Measurements from ENCODE around the gene FMO2.
A peak's percentile ranks its signal among the peaks of the same experiment; 100 is the strongest.

FMO2 gene

DNA sequence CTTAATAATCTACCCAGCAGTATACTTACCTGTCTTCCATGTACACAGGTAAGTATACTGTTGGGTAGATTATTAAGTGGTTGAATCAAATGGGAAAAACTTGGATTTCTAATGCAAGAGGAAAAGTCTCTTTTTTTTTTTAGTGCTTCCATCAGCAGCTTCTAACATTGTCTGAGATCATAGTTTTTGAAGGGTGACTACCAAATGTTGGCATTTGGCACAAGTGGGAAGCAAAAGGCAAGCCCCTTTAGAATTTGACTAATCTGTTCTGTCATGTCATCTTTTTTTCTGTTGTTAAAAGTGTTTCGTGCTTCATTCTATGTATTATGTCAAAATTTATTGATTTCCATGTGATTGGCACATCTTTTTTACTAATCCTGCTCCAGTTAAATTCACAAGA, 63.7 kb downstream of the FMO2 start:
- H3K4me3 ChIP-seq (ENCODE audit: low read depth, low read length), result no peak overlapping the region
- TF ChIP-seq, protein P1, sequence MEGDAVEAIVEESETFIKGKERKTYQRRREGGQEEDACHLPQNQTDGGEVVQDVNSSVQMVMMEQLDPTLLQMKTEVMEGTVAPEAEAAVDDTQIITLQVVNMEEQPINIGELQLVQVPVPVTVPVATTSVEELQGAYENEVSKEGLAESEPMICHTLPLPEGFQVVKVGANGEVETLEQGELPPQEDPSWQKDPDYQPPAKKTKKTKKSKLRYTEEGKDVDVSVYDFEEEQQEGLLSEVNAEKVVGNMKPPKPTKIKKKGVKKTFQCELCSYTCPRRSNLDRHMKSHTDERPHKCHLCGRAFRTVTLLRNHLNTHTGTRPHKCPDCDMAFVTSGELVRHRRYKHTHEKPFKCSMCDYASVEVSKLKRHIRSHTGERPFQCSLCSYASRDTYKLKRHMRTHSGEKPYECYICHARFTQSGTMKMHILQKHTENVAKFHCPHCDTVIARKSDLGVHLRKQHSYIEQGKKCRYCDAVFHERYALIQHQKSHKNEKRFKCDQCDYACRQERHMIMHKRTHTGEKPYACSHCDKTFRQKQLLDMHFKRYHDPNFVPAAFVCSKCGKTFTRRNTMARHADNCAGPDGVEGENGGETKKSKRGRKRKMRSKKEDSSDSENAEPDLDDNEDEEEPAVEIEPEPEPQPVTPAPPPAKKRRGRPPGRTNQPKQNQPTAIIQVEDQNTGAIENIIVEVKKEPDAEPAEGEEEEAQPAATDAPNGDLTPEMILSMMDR (IDR thresholded peaks at IDR 0.05; ENCODE audit: insufficient read depth, low read length, missing control alignments), result no peak
- POLR2A ChIA-PET, result no interaction called here
- no peak for DNase-seq (ENCODE audit: low read depth, low spot score)
- CTCF ChIA-PET, result interaction anchor here (1.0 kb wide), 1 partner anchor 104 kb away, joined by 3 read pairs; no protein-coding TSS in a partner anchor

DNA sequence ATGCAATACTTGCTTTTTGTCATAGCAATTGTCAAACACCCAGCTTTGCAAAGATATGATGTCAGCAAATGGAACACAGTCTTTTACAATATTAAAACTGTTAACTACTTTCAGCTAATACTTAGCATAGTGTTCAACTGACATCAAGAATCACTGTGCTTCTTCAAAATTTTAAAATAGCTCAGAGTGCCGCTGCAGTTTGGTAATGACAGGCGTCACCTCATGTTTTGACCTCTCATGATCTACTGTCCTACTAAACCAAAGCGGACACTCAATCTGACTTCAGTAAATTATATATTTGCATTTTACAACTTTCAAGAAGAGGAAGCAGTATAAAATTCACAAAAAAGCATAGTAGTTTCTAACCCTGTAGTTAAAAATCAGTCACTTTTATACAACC, 65.2 kb downstream of the FMO2 start:
- no peak for DNase-seq (ENCODE audit: low read depth, low spot score)
- TF ChIP-seq, protein P1 (IDR thresholded peaks at IDR 0.05; ENCODE audit: insufficient read depth, low read length, missing control alignments), result no peak
- ChIA-PET CTCF (interaction anchor here (2.9 kb wide), 1 partner anchor 63 kb away, joined by 9 read pairs; the partner anchor contains the start of gene FMO4), POLR2A (interaction anchor here (0.7 kb wide), 1 partner anchor 42 kb away, joined by 3 read pairs; no protein-coding TSS in a partner anchor)
- H3K4me3 ChIP-seq (ENCODE audit: low read depth, low read length), result no peak overlapping the region

GRCh38 chr1:171251042-171251951, 66.2 kb downstream of the FMO2 start:
- ChIA-PET POLR2A (no interaction called here), CTCF (interaction anchor here (0.7 to 2.9 kb wide), 3 partner anchors 40 to 101 kb away, joined by 3 to 9 read pairs (median 3); partner anchors contain the start of gene FMO4)
- TF ChIP-seq, protein P1 (IDR thresholded peaks at IDR 0.05; ENCODE audit: insufficient read depth, low read length, missing control alignments), result peak; percentile 58
- DNase-seq (ENCODE audit: low read depth, low spot score), result no peak
- H3K4me3 ChIP-seq (ENCODE audit: low read depth, low read length), result peak overlapping the region; percentile 66

DNA sequence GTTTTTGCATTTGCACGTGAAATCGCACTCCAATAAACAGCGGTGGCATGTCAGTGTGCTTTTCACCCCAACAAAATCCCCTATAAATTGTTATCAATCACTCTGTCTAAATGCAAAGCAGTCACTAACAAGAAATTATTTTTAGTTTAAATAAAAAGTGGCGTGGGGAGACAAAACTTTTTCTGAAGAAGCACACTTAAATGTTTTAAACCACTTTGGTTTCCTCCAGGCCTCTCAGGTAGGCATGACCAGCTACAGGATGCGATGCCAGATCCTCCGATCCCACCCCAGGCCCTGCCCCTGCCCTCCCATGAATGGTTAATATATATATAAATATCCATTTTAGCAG, 66.8 kb downstream of the FMO2 start:
- ChIA-PET CTCF (interaction anchor here (1.3 to 2.9 kb wide), 2 partner anchors 61 to 101 kb away, joined by 3 to 9 read pairs; partner anchors contain the start of gene FMO4), POLR2A (no interaction called here)
- TF ChIP-seq, protein P1 (IDR thresholded peaks at IDR 0.05; ENCODE audit: insufficient read depth, low read length, missing control alignments), result no peak
- DNase-seq (ENCODE audit: low read depth, low spot score), result no peak
- H3K4me3 ChIP-seq (ENCODE audit: low read depth, low read length), result peak overlapping the region; percentile 66; the same call in 1 of the 2 replicates

DNA sequence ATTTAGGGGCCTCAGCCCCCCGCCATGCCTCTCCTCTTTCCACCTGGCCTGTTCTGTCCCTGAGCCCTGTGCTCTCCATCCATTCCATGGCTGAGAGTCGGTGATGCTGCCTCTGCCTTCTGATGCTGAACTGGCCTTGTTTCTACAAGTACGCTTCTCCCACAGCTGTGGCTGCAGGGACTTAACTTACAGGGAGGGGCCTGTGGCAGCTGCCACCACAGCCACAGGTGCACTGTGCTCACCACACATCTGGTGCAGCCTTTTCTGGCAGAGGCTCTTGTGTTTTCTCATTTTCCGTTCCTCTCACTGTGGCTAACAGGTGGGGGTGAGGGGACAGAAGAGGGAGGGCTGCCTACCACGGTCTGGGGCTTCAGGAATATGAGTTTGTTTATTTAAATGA, 67.4 kb downstream of the FMO2 start:
- no peak overlapping the region for H3K4me3 ChIP-seq (ENCODE audit: low read depth, low read length)
- DNase-seq (ENCODE audit: low read depth, low spot score), result no peak
- CTCF ChIA-PET, result interaction anchor here (1.3 to 2.9 kb wide), 2 partner anchors 61 to 100 kb away, joined by 3 to 9 read pairs; partner anchors contain the start of gene FMO4
- POLR2A ChIA-PET, result no interaction called here
- TF ChIP-seq, protein P1 (IDR thresholded peaks at IDR 0.05; ENCODE audit: insufficient read depth, low read length, missing control alignments), result no peak

- no peak overlapping the region for H3K4me3 ChIP-seq (ENCODE audit: low read depth, low read length)
- TF ChIP-seq, protein P1 (IDR thresholded peaks at IDR 0.05; ENCODE audit: insufficient read depth, low read length, missing control alignments), result no peak
- POLR2A ChIA-PET, result no interaction called here
- peak; percentile 9 for DNase-seq (ENCODE audit: low read depth, low spot score)
- CTCF ChIA-PET, result interaction anchor here (1.0 to 2.6 kb wide), 4 partner anchors 9 to 174 kb away, joined by 3 to 15 read pairs (median 6); partner anchors contain the start of gene FMO4
Observed at GRCh38 chr1:171254859-171255258, 69.8 kb downstream of the FMO2 start.
